HL-60/S4 treated with retinoic acid at 250 ng/mL for 4 days and 3 days (cell line): Measurements from ENCODE around the gene SCN3A.

Source experiments
- in situ Hi-C: fragments of 300-500 bp; cut with MboI; formaldehyde crosslinking; loops from 2 replicates; pipeline ENCODE4 v1.7.0; 2022; ENCODE audit warnings: low sequenced_read_pairs

SCN3A gene

GRCh38 chr2:165203689-165204559 lies at the start of gene SCN3A:
TSS of gene SCN3A (minus strand) at chr2:165204050. CDS start at chr2:165176394, 27,656 bp downstream.
- in situ Hi-C loops: no loop called here

GRCh38 chr2:165253178-165253577 lies 49.3 kb upstream of the SCN3A start:
- in situ Hi-C loops: no loop called here

- in situ Hi-C loops: no loop called here
Observed at GRCh38 chr2:165251366-165251765, 47.5 kb upstream of the SCN3A start.

GRCh38 chr2:165248238-165248637 lies 44.4 kb upstream of the SCN3A start:
- in situ Hi-C loops: no loop called here

GRCh38 chr2:165245081-165245793 lies 41.4 kb upstream of the SCN3A start:
- in situ Hi-C loops: no loop called here

- in situ Hi-C loops: no loop called here
Observed at GRCh38 chr2:165240916-165241315, 37.1 kb upstream of the SCN3A start.

GRCh38 chr2:165239856-165240515 lies 36.1 kb upstream of the SCN3A start:
- in situ Hi-C loops: no loop called here

- in situ Hi-C loops: no loop called here
Observed at GRCh38 chr2:165239230-165239629, 35.4 kb upstream of the SCN3A start, which contains the start of gene SCN2A. TSS of gene SCN2A (plus strand) at chr2:165239414. CDS start at chr2:165295824, 56,410 bp downstream.

GRCh38 chr2:165238295-165238694 lies 34.4 kb upstream of the SCN3A start:
- in situ Hi-C loops: no loop called here

GRCh38 chr2:165237056-165237455 lies 33.2 kb upstream of the SCN3A start:
- in situ Hi-C loops: no loop called here

GRCh38 chr2:165227571-165227970 lies 23.7 kb upstream of the SCN3A start:
- in situ Hi-C loops: no loop called here

- in situ Hi-C loops: no loop called here
Observed at GRCh38 chr2:165224941-165225340, 21.1 kb upstream of the SCN3A start.

- in situ Hi-C loops: no loop called here
Observed at GRCh38 chr2:165219481-165219880, 15.6 kb upstream of the SCN3A start.

GRCh38 chr2:165214093-165214492 lies 10.2 kb upstream of the SCN3A start:
- in situ Hi-C loops: no loop called here

- in situ Hi-C loops: no loop called here
Observed at GRCh38 chr2:165208094-165208493, 4.2 kb upstream of the SCN3A start.

- in situ Hi-C loops: no loop called here
Observed at GRCh38 chr2:165205865-165206264, 2.0 kb upstream of the SCN3A start.

- in situ Hi-C loops: no loop called here
Observed at GRCh38 chr2:165202239-165202638, 1.6 kb downstream of the SCN3A start.

- in situ Hi-C loops: no loop called here
Observed at GRCh38 chr2:165198181-165198580, 5.7 kb downstream of the SCN3A start.

- in situ Hi-C loops: no loop called here
Observed at GRCh38 chr2:165197346-165197745, 6.5 kb downstream of the SCN3A start.

GRCh38 chr2:165196411-165196810 lies 7.4 kb downstream of the SCN3A start:
- in situ Hi-C loops: no loop called here

GRCh38 chr2:165193178-165193777 lies 10.6 kb downstream of the SCN3A start:
- in situ Hi-C loops: no loop called here
